H7 (cell line): ENCODE measurements around the gene CLK2. TPM values are rescaled to one million over a fixed set of nuclear protein-coding genes. Genes with fewer than 3 reads are reported as not detected.
"Not testable (repeated sequence)": the region's sequence is repeated elsewhere in the genome, so short reads cannot be mapped to it uniquely, and the experiment has no call there.

Experiments used
- DNase-seq: peaks from one replicate; pipeline ENCODE4 v3.0.0; 2012
- H3K27me3 ChIP-seq: 2 replicates; pipeline ENCODE4 v1.6.0; 2011; ENCODE audit warnings: mild to moderate bottlenecking, low read length; ENCODE audit not compliant: control insufficient read depth, insufficient read depth
- H3K36me3 ChIP-seq: replicated peaks from 2 replicates; pipeline ENCODE4 v1.5.1; 2011; ENCODE audit warnings: low read length; ENCODE audit not compliant: control insufficient read depth, insufficient read depth
- H3K4me3 ChIP-seq: 2 replicates; pipeline ENCODE4 v1.5.1; 2011; ENCODE audit warnings: low read depth, mild to moderate bottlenecking, control low read depth, low read length, moderate library complexity; ENCODE audit not compliant: insufficient read depth
- total RNA-seq: library from RNA; depleted of rRNA; stranded (reverse); fragments of >200 nt; shearing (Covaris generic); gene quantifications from 2 replicates; pipeline ENCODE4 v1.2.3, GENCODE V29; 2014; rRNA removed

CLK2 gene
- total RNA-seq, 1 experiment from 2014 or later, result 38.7 TPM

GRCh38 chr1:155227261-155228095 lies 45.8 kb downstream of the CLK2 start:
- Histone ChIP-seq H3K4me3 (peak overlapping the region; percentile 57), H3K36me3 (peaks cover 2% of the 10 kb centered on the region; the same call in 1 of the 2 replicates), H3K27me3 (peaks cover 1% of the 10 kb centered on the region; the same call in 1 of the 2 replicates)
- DNase-seq, result peak; percentile 100

- peak; percentile 81 for DNase-seq
- peaks cover 2% of the 10 kb centered on the region; the same call in 1 of the 2 replicates for H3K36me3 ChIP-seq
- peaks cover 1% of the 10 kb centered on the region; the same call in 1 of the 2 replicates for H3K27me3 ChIP-seq
- peak overlapping the region; percentile 57 for H3K4me3 ChIP-seq
These were observed 46.4 kb downstream of the CLK2 start for GRCh38 chr1:155226910-155227260.

- Histone ChIP-seq H3K4me3 (peak overlapping the region; percentile 57), H3K27me3 (peaks cover 1% of the 10 kb centered on the region; the same call in 1 of the 2 replicates), H3K36me3 (peaks cover 2% of the 10 kb centered on the region; the same call in 1 of the 2 replicates)
- peak; percentile 87 for DNase-seq
These were observed 47.0 kb downstream of the CLK2 start for GRCh38 chr1:155226188-155226909.

GRCh38 chr1:155225404-155225759 lies 47.9 kb downstream of the CLK2 start:
- H3K27me3 ChIP-seq, H3K4me3 ChIP-seq: not testable (repeated sequence)

GRCh38 chr1:155223047-155223446 lies 50.3 kb downstream of the CLK2 start:
- no peaks in the 10 kb centered on the region for H3K27me3 ChIP-seq
- DNase-seq, result no peak
- no peak overlapping the region for H3K4me3 ChIP-seq
- H3K36me3 ChIP-seq, result peaks cover 2% of the 10 kb centered on the region; the same call in 1 of the 2 replicates

More at GRCh38 chr1:155225404-155225759, 47.9 kb downstream of the CLK2 start:
- not testable (repeated sequence) for H3K36me3 ChIP-seq, DNase-seq

GRCh38 chr1:155220211-155220965 lies 52.9 kb downstream of the CLK2 start:
- not testable (repeated sequence) for H3K4me3 ChIP-seq, H3K27me3 ChIP-seq, H3K36me3 ChIP-seq, DNase-seq

GRCh38 chr1:155219592-155220031 lies 53.7 kb downstream of the CLK2 start:
- no peak overlapping the region for H3K4me3 ChIP-seq
- no peaks in the 10 kb centered on the region for H3K27me3 ChIP-seq
- DNase-seq, result peak; percentile 85
- H3K36me3 ChIP-seq, result no peaks in the 10 kb centered on the region

- Histone ChIP-seq H3K36me3 (no peaks in the 10 kb centered on the region), H3K27me3 (no peaks in the 10 kb centered on the region), H3K4me3 (no peak overlapping the region)
- peak; percentile 81 for DNase-seq
These were observed 54.3 kb downstream of the CLK2 start for GRCh38 chr1:155218854-155219591.

GRCh38 chr1:155214702-155215101 lies 58.6 kb downstream of the CLK2 start:
- not testable (repeated sequence) for H3K36me3 ChIP-seq, H3K4me3 ChIP-seq, DNase-seq, H3K27me3 ChIP-seq

Other genes starting within 250 kb of the CLK2 start
- gene DCST2, start 239.7 kb downstream of the CLK2 start, total RNA-seq, result 0.31 and 1.5 TPM in 2 replicates
- gene DCST1, start 239.7 kb downstream of the CLK2 start, total RNA-seq, result not detected in 2 replicates
- gene ADAM15, start 222.2 kb downstream of the CLK2 start, total RNA-seq, result 34.9 and 35.0 TPM in 2 replicates
- gene EFNA4, start 209.8 kb downstream of the CLK2 start, total RNA-seq, result 59.5 and 59.6 TPM in 2 replicates
- gene EFNA3, start 194.7 kb downstream of the CLK2 start, total RNA-seq, result 17.5 and 24.9 TPM in 2 replicates
- gene EFNA1, start 145.6 kb downstream of the CLK2 start, total RNA-seq, result 4.9 and 6.4 TPM in 2 replicates
- 73.7 and 79.2 TPM in 2 replicates for gene SLC50A1, start 137.7 kb downstream of the CLK2 start, total RNA-seq
- gene DPM3, start 133.0 kb downstream of the CLK2 start, total RNA-seq, result 119 and 193 TPM in 2 replicates
- gene KRTCAP2, start 100.2 kb downstream of the CLK2 start, total RNA-seq, result 165 and 204 TPM in 2 replicates
- gene TRIM46, start 99.7 kb downstream of the CLK2 start, total RNA-seq, result 9.9 and 11.1 TPM in 2 replicates
- 14.9 and 21.5 TPM in 2 replicates for gene THBS3, start 65.6 kb downstream of the CLK2 start, total RNA-seq
- gene MTX1, start 64.8 kb downstream of the CLK2 start, total RNA-seq, result 180 and 221 TPM in 2 replicates
- 9.4 and 14.7 TPM in 2 replicates for gene ENTREP3, start 18.0 kb downstream of the CLK2 start, total RNA-seq
- 59.4 and 61.4 TPM in 2 replicates for gene SCAMP3, start 11.1 kb downstream of the CLK2 start, total RNA-seq
- 5.1 and 7.7 TPM in 2 replicates for gene HCN3, start 4.0 kb upstream of the CLK2 start, total RNA-seq
- gene PKLR, start 27.9 kb upstream of the CLK2 start, total RNA-seq, result 1.00 and 2.2 TPM in 2 replicates
- gene FDPS, start 35.4 kb upstream of the CLK2 start, total RNA-seq, result 309 and 339 TPM in 2 replicates
- gene RUSC1, start 47.4 kb upstream of the CLK2 start, total RNA-seq, result 85.2 and 93.8 TPM in 2 replicates